Amygdala (tissue), 56 donors: ENCODE results near the gene JPH4.

Source experiments
- DNase-seq, 56 donors: peaks; one replicate each; lab custom pipeline; 2025; lab: John Stamatoyannopoulos, UW

Gene JPH4

GRCh38 chr14:23555533-23555881, 23.1 kb downstream of the JPH4 start:
- no peak for DNase-seq

DNA sequence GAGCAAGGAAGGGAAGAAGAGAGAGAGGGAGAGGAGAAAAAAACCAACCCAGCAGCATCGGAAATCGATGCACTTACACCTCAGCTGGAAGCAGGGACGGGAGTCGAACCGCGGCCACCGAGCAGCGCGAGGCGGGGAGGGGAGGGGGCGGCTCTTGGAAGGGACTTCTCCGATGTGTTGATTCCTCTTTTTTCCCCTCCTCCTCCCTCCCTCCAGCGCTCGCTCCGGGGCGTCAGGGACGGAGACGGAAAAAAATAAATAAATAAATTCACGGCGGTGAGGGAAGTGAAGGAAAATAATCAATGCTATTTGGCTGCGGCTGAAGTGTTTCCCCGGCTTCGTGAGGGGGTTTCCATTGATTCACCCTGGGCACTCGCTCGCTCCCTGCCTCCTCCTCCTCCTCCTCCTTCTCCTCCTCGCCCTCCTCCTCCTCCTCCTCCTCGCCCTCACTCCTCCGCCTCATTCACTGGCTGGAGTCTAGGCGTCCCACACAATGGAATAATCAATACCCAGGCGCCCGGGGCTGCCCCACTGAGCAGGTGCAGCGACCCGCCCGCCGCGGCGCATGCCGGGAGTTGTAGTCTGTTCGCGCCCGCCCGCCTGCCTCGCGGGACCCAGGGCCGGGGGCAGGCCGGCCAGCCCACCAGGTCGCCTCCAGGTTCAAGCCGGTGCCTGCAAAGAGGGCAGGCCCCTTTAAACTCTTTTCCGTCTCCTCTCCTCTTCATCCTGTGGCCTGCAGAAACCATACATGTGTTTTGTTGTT, 27.1 kb downstream of the JPH4 start, which contains the start of gene ZFHX2:
Gene ZFHX2, minus strand, starts transcription at position 500 of the 763 bp plus-strand sequence. CDS start 16,440 bp downstream, outside the sequence.
- peak in 55 of 56 donors; percentile 49 to 91 (median 80) for DNase-seq

GRCh38 chr14:23550812-23551265, 27.8 kb downstream of the JPH4 start:
- peak in 11 of 56 donors; percentile 45 to 69 (median 61) for DNase-seq

DNA sequence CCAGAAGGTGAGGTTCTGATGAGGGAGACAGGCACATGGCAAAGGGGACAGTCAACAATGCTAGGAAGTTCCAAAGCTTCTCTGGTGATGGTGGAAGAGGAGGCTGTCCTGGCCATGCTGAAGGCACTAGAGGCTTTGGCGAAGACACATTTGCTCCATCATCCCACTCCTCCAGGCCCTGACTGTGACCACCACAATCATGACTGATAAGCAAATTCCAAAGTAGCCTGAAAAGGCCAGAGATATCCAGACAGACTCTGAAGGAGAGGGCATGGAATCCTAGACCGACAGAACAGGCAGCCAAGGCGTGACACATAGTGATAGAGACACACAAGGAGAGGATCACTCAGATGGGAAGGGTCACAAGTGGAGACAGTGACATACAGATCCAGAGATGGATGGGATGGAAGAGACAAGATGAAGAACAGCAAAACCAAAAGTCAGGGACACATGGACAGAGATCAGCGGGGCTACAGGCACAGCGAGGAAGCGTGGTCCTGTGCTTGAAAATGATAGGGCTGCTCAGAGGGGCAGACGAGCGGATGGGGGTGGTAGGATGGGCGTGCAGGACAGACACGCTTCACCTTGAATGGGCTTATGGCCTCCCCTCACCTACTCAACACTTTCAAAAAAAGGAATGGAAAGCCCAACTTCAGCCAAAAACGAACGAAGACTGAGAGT, 28.3 kb downstream of the JPH4 start:
- peak in 3 of 56 donors; percentile 12 to 42 (median 32) for DNase-seq

- DNase-seq: peak in 3 of 56 donors; percentile 9 to 22 (median 21)
Measured at GRCh38 chr14:23548351-23549318, 30.0 kb downstream of the JPH4 start.

DNA sequence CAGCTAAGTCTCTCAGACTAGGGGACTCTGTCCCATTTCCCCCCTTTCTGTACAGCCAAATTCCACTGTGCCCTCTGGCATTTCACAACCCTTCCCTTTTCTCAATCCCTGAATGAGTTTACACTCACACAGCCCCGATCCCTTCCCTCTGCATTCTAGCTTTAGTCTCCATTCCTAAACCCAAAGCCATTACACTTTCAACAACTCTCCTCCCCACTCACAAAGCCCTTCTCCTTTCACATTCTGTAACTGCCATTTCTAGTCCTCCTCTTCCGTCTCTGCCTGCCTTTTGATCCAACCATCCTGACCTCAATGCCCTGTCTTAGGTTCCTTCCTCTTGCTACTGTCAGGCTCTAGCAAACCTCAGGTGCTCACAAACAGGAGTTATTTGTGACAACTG, 30.7 kb downstream of the JPH4 start:
- no peak for DNase-seq

DNA sequence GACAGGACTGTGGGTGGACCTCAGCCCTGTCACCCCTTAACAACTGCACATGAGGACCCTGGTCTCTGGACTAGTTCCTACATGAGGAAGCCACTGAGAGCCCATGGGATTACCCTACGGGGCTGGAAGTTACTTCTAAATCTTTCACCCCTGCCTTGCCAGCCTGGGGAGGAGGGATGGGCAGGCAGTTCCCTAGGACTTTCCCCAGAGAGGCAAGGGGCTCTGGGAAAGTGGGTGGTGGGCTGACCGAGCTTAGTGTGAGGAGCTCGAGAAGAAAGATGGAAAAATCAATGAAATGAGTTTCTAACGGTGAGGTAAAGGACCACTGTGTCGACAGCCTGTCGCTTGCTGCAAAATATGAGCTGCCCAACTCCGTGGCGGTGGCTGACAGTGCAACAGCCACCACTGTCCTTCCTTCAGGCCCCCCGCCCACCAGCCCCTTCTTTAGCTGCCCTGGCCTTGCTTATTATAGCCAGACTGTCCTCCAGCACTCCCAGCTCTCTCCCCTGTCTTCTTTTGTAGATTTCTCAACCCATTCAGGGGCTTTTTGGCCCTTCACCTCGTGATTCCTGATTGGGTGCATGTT, 32.0 kb downstream of the JPH4 start:
- no peak for DNase-seq

DNA sequence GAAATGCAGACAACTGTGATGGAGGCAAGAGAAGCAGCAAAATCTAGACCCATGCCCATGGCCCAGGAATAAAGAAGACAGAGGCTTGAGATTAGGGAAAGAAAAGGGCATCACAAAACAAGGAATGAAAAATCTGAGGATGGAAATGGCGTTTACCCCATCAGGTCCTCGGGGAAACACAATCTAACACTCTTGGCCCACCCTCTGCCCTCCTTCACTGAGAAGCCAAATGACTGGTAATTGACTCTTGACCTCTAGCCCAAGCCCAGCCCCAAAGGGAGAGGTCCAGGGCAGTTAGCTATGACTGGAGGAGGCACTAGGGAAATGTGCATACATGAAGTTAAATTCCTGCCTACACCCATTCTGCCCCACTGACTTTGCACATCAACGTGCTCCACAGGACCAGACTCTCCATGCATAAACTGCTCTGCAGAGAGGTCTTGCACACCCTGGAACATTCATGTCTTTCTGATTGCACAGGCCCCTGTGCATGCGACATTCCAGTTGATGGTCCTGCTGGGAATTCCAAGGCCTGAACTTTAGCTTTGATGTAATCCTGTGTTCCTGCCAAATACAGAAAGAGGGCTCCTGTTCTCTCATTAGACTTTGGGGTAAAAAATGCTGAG, 32.7 kb downstream of the JPH4 start:
- DNase-seq: no peak

- peak in 31 of 56 donors; percentile 14 to 70 (median 44) for DNase-seq
Measured at GRCh38 chr14:23544511-23545447, 33.8 kb downstream of the JPH4 start.

- DNase-seq: no peak
Measured at GRCh38 chr14:23543403-23543802, 35.2 kb downstream of the JPH4 start.

GRCh38 chr14:23542261-23542660, 36.3 kb downstream of the JPH4 start:
- no peak for DNase-seq

- DNase-seq: no peak
Measured at GRCh38 chr14:23540141-23540469, 38.5 kb downstream of the JPH4 start.

GRCh38 chr14:23539248-23540140, 39.1 kb downstream of the JPH4 start:
- peak in 31 of 56 donors; percentile 18 to 71 (median 39) for DNase-seq

DNA sequence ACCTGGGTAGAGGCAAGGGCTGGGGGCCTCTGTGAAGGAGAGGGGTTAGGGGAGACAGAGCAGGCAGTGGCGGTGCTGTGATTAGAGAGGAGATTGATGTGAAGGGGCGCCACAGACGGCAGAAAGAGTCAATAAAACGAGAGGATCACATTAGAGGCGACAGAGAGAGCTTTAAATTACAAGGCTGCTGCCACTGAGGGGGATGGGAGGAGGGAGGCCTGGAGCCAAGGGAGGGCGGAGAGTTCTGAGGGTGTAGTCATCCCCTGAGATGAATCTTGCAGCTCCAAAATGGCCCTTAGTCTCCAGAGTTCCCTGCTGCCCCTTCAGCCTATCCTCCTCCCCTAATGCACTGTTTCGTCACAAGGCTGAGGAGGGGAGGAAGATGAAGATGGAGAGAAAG, 39.8 kb downstream of the JPH4 start:
- peak in 32 of 56 donors; percentile 11 to 72 (median 38) for DNase-seq

- DNase-seq: no peak
Measured at GRCh38 chr14:23538050-23538718, 40.4 kb downstream of the JPH4 start.

GRCh38 chr14:23537351-23538049, 41.1 kb downstream of the JPH4 start:
- peak in 2 of 56 donors; percentile 21 to 27 for DNase-seq
